ENCODE data around the gene SMYD3. TPM values are rescaled to one million over a fixed set of nuclear protein-coding genes. Genes with fewer than 3 reads are reported as not detected.

The SMYD3 gene
- total RNA-seq, 1 donor from 2014 or later, result 5.6 TPM

DNA sequence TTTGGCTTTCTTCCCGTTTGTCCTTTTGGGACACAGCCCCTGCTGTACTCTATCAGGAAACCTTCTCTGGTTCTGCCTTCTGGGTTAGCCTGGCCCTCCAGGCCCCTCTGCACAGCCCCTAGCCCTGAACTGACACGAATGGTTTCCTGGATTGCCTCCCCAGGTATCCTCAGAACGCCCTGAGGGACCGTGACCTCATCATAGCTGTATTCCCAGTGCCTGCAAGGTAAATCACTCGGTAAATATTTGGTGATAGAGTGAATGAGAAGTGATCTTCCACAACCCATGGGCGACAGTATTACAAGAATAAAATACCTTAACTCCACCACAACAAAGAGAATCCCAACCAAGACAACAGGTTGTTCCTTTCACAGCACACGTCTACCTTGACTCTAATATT is 637.2 kb downstream of the SMYD3 start:
- intact Hi-C loops (cut with DNase I), result loop anchor here (5.0 kb wide), 1 partner anchor 78 kb away; no protein-coding TSS in a partner anchor
- no peak for DNase-seq (ENCODE audit: low spot score)

- intact Hi-C loops (cut with DNase I), result no loop called here
- no peak for DNase-seq (ENCODE audit: low spot score)
Observed at GRCh38 chr1:245867738-245868137, 639.3 kb downstream of the SMYD3 start.

GRCh38 chr1:245864872-245865271 is 642.2 kb downstream of the SMYD3 start:
- intact Hi-C loops (cut with DNase I), result no loop called here
- DNase-seq (ENCODE audit: low spot score), result no peak

- intact Hi-C loops (cut with DNase I), result no loop called here
- no peak for DNase-seq (ENCODE audit: low spot score)
Observed at GRCh38 chr1:245863566-245864184, 643.4 kb downstream of the SMYD3 start.

DNA sequence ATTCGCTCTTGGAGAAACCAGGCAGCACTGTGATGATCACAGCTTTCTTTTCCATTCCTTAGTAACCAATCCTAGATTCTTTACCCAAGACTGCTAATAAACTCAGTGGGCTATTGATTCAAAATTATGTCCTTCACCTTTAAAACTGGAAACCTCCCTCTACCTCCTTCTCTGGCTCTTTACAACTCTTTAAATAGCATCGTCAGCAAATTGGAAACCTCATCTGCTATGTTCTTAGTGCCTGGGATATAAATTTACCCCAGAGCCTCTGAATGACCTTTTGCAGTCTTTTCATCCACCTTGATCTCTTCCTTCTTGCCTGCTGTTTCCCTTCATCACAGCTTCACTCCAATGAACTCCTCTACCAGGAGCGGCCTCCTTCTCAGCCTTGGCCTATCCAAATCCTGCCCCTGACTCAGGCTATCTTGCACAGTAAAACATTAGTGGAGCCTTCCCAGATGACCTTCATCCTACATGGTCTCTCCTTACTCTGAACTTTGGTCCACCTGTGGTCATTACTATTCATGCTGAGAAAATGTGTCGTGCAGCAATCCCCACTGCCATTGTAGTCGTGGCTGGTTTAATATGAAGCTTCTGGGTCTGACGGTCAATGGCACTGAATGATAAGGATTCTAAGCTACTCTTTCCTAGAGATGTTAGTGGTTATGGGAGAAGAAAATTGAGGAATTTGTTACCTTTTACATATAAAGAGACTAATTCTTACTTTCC is 644.1 kb downstream of the SMYD3 start:
- no peak for DNase-seq (ENCODE audit: low spot score)
- intact Hi-C loops (cut with DNase I), result no loop called here

DNA sequence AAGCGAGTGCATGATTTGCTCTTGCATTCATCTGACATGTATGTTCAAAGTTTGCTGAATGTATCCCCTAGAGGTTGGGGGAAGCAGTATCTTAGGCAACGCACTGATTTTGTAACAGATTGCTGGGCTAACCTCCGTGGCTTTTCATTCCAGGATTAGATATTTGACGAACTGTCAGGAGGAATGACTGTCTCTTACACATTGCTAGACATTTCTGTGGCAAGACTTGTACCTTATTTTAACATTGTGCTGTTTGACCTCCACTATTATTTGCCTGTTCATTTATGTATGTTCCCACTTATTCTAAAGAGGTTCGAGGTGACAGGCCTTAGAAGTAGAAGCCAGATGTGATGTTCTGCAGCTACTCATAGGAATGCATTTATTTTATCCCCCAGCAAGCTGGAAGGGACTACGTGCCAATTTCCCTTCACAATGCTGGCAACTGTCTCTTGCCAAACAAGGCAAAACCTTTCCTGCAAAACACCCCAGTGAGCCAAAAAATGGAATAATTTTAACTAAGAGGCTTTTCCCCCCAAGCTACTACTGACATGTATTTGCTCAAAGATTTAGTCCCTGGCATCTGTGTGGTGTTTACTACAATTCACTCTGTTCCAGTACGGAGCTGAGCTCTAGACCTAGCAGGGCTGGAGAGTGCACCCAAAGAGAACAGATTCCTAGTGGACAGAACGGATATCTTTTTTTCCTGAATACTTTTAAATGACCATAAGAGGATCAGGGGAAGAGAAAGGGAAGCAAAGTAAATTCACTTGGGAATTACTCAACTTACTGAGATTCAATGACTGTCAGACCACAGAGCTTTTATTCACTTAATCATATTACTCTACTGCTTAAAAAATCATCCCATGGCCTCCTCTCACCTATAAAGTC is 646.2 kb downstream of the SMYD3 start:
- intact Hi-C loops (cut with DNase I), result no loop called here
- DNase-seq (ENCODE audit: low spot score), result no peak

DNA sequence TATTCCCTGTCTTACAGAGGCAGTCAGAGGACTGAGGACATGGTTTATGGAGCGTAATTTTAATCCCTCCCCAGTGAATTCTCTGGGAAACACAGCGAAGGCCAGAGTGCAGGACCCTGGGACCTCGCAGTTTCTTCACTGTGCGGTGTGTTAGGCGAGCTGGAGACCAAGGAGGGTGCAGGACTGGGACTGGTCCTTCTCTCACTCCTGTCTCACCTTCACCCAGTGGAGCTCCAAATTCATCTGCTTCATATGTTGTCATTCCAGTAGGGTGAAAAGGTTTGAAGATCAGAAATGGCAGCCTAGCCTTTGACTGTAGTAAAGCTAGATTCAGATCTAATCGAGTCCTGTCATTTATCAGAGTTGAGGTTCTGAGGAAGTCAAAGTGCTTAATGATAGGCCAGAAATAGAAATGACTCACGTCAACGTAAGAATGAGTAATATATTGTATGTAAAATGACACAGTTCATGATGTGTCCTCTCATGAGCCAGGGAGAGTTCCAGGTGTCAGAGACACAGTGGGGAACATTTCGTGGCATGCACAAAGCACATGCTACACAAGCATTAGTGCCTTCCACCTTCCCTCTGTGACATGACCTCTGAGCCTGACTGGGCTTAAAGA is 647.5 kb downstream of the SMYD3 start:
- DNase-seq (ENCODE audit: low spot score), result no peak
- intact Hi-C loops (cut with DNase I), result no loop called here

DNA sequence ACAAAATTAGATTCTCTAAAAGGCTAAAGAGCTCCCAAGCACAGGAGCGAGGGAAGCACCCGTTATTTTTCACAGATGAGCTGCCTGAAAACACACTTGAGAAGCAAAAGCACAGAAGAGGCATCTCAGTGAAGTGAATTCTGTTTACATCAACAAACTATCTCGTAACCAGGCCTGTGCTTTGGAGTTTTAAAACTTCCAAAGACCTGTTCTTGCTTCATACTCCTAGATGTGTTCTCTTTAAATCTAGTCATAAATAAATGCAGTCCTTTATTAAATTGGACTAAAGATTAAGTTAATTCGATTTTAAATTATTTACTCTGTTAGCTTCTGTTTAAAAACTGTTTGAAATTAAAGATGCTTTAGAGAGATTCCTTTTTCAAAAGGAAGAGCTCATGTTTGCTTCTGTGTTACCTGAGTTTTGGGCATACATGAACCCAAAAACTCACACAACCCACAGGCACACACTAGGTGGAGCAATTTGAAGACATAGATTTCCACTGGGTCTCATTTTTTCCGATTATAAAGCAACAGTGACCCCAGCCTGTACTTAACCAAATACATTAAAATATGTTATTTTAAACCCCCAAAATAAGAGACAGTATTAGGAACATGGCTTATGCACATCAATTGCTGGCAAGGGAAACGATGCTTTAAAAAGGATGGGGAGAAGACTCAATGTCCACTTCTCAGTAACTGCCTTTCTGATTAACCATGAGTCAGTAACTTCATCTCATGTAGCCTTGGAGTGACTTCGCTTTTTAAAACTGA is 648.2 kb downstream of the SMYD3 start:
- DNase-seq (ENCODE audit: low spot score), result no peak
- intact Hi-C loops (cut with DNase I), result no loop called here

DNA sequence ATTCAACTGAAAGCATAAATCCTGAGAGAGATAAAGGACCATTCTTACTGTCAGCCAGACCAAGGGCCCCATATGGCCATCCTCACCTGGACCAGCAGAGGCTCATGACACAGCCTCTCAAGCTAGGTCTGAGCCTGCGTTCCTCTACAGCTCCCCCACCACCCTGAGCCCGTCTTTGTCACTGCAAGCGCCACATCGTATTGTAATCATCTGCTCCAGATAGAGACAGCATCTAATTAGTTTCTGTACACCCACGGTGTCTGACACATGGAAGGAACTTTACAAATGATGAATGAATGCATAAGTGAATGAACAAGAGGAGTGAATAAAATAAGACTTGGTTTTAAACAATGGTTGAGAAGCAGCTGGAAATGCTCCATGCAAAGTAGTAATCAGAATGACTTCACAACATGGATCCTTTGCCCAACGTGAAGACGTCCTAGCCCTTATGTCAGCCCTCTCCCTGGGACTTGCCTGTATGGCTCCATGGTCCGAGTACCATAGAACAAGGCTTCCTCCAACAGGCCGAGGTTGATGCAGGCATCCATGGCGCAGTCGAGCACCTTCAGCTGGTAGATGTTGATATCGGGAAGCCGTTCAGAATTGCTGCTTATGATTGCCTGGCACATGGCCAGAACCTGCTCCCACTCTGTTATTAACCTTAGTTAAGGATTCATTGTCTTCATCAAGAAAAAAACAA is 648.9 kb downstream of the SMYD3 start:
- intact Hi-C loops (cut with DNase I), result no loop called here

GRCh38 chr1:245856944-245857531 is 650.0 kb downstream of the SMYD3 start:
- intact Hi-C loops (cut with DNase I), result no loop called here
- DNase-seq (ENCODE audit: low spot score), result no peak

More for the DNA sequence above, 648.9 kb downstream of the SMYD3 start:
- DNase-seq (ENCODE audit: low spot score), result no peak

GRCh38 chr1:245855846-245856730 is 651.0 kb downstream of the SMYD3 start:
- intact Hi-C loops (cut with DNase I), result no loop called here
- no peak for DNase-seq (ENCODE audit: low spot score)

DNA sequence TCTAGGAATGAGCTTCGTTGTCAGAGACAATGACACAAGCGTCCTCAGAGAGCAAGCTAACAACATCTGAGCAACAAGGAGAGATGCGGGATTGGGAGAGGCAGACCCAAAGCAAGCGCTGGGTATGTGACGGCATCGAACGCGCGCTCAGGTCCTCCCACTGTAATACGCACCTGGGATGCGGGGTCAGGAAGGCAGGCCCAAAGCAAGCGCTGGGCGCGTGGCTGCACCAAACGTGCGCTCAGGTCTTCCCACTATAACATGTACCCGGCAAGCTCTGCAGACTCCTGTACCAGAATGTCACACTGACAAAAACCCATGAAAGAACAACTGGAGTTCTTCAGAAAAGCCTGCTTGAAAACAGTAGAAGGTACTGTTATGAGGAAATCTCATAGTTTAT is 653.8 kb downstream of the SMYD3 start:
- intact Hi-C loops (cut with DNase I), result no loop called here
- DNase-seq (ENCODE audit: low spot score), result no peak

DNA sequence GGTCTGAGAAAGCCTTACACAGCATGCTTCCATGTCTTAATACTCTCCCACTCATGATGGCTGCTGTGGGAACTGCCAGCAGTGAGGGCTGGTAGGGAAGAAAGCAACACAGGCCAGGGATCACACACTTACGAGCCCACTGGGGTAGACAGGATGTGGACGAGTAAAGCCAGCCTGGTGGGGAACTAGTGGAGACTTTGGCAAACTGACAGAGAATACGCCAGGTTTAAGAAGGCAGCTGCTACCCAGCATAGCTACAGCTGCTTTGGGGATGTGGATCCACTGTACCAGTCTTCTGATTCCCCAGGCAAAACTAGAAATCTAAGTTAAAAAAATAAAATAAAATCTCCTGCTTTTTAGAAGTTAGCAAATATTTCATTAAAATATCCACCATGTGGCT is 664.0 kb downstream of the SMYD3 start:
- intact Hi-C loops (cut with DNase I), result no loop called here
- DNase-seq (ENCODE audit: low spot score), result no peak

- no peak for DNase-seq (ENCODE audit: low spot score)
- intact Hi-C loops (cut with DNase I), result no loop called here
Observed at GRCh38 chr1:245842106-245842505, 665.0 kb downstream of the SMYD3 start.

DNA sequence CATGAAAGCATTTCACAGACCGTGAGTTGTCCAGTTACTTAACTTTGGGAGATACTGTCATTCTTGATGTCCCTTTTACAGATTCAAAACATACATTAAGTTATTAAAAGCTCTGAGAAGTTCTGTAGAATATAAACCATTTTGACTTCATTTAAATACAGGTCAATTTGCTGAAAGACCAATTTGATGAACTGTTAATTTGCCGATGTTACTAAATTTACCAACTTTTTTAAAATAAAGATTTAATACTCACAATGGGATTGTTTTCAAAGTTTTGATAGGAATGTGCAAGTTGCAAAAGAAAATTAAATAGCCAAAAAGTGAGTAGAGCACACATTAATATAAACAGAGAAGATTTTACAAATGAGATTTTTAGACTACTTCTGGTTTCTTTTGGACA is 666.1 kb downstream of the SMYD3 start:
- DNase-seq (ENCODE audit: low spot score), result no peak
- intact Hi-C loops (cut with DNase I), result no loop called here

- intact Hi-C loops (cut with DNase I), result no loop called here
- no peak for DNase-seq (ENCODE audit: low spot score)
Observed at GRCh38 chr1:245837718-245838117, 669.4 kb downstream of the SMYD3 start.

DNA sequence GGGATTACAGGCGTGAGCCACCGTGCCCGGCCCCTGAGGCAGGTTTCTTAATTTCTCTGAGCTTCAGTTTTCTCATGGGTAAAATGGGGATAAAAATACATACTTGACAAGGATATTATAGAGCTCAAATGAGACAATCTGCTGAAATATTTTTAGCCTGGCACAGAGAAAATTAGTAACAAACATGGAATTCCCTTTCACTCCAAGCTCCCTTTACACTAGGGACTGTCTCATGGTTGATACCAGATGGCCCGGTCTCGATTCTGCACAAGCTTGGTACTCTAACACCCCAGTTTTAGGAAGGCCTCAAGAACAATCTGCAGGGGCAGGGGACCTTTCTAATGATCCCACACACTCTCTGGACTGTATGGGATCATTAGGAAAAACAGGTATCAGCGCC is 671.7 kb downstream of the SMYD3 start:
- DNase-seq (ENCODE audit: low spot score), result no peak
- intact Hi-C loops (cut with DNase I), result no loop called here

All from cardiac septum (tissue), 1 donor.